Mesendoderm (in vitro differentiated cells): Measurements from ENCODE around the gene MALAT1.

Experiments used
- DNase-seq: peaks from one replicate; pipeline ENCODE4 v3.0.0; 2013
- H2AK5ac ChIP-seq: 2 replicates; pipeline ENCODE4 v1.6.1; 2013; ENCODE audit warnings: low read length, inconsistent platforms
- H2BK120ac ChIP-seq: 2 replicates; pipeline ENCODE4 v1.6.1; 2013; ENCODE audit warnings: low read depth, mild to moderate bottlenecking, low read length, moderate library complexity, mixed read lengths
- H2BK15ac ChIP-seq: replicated peaks from 2 replicates; pipeline ENCODE4 v1.6.1; 2013; ENCODE audit warnings: low read depth, mild to moderate bottlenecking, moderate library complexity
- H2BK5ac ChIP-seq: 2 replicates; pipeline ENCODE4 v1.6.1; 2013; ENCODE audit warnings: low read length, inconsistent platforms
- H3K18ac ChIP-seq: 2 replicates; pipeline ENCODE4 v1.6.1; 2013; ENCODE audit warnings: mild to moderate bottlenecking, low read length, mixed read lengths
- H3K23ac ChIP-seq: one replicate; pipeline ENCODE4 v1.6.1; 2013; ENCODE audit warnings: low read length
- H3K27ac ChIP-seq: 2 replicates; pipeline ENCODE4 v1.5.1; 2013; ENCODE audit warnings: low read depth, mild to moderate bottlenecking, inconsistent platforms, low read length, moderate library complexity
- H3K27me3 ChIP-seq: 2 replicates; pipeline ENCODE4 v1.6.1; 2013; ENCODE audit warnings: low read length, control low read depth, mild to moderate bottlenecking, inconsistent platforms; ENCODE audit not compliant: insufficient read depth, poor library complexity
- H3K36me3 ChIP-seq: 2 replicates; pipeline ENCODE4 v1.6.1; 2013; ENCODE audit warnings: low read length, inconsistent platforms; ENCODE audit not compliant: control insufficient read depth, insufficient read depth
- H3K4ac ChIP-seq: one replicate; pipeline ENCODE4 v1.6.1; 2013; ENCODE audit warnings: low read depth, mild to moderate bottlenecking, low read length, moderate library complexity
- H3K4me1 ChIP-seq: 2 replicates; pipeline ENCODE4 v1.6.1; 2013; ENCODE audit warnings: low read depth, low read length, inconsistent platforms; ENCODE audit not compliant: control insufficient read depth
- H3K4me2 ChIP-seq: 2 replicates; pipeline ENCODE4 v1.6.1; 2013; ENCODE audit warnings: low read length
- H3K4me3 ChIP-seq: 2 replicates; pipeline ENCODE4 v1.5.1; 2013; ENCODE audit warnings: mild to moderate bottlenecking, low read length
- H3K56ac ChIP-seq: one replicate; pipeline ENCODE4 v1.6.1; 2013; ENCODE audit warnings: low read length
- H3K79me1 ChIP-seq: 2 replicates; pipeline ENCODE4 v1.6.1; 2013; ENCODE audit warnings: low read length, inconsistent platforms
- H3K79me2 ChIP-seq: 2 replicates; pipeline ENCODE4 v1.6.1; 2013; ENCODE audit warnings: mild to moderate bottlenecking, low read length; ENCODE audit not compliant: control insufficient read depth, insufficient read depth
- H3K9ac ChIP-seq: 2 replicates; pipeline ENCODE4 v1.6.1; 2013; ENCODE audit warnings: low read length, inconsistent platforms
- H4K5ac ChIP-seq: one replicate; pipeline ENCODE4 v1.6.1; 2013; ENCODE audit warnings: low read length
- H4K8ac ChIP-seq: one replicate; pipeline ENCODE4 v1.6.1; 2013; ENCODE audit warnings: low read depth, mild to moderate bottlenecking, control low read depth, low read length, moderate library complexity
- WGBS: extraction: QIAGEN DNeasy Blood & Tissue Kit; methylation state at CpG from one replicate; pipeline ENCODE4 v1.1.7; 2013; ENCODE audit warnings: low lambda C conversion rate, missing lambda C conversion rate; ENCODE audit not compliant: insufficient coverage; ENCODE audit errors: extremely low coverage; 5-methylcytosine and 5-hydroxymethylcytosine counted together

The MALAT1 gene

GRCh38 chr11:65485920-65486219, 13.0 kb upstream of the MALAT1 start:
- no peak overlapping the region for H3K4me3 ChIP-seq
- WGBS: no CpG with 5 or more reads among the region's 5 CpGs
- no peaks in the 10 kb centered on the region for H3K36me3 ChIP-seq
- no peak overlapping the region for H4K5ac ChIP-seq
- no peaks in the 10 kb centered on the region for H3K79me1 ChIP-seq
- H3K27me3 ChIP-seq: no peaks in the 10 kb centered on the region
- no peak overlapping the region for H3K56ac ChIP-seq
- no peak overlapping the region for H4K8ac ChIP-seq
- no peak overlapping the region for H3K4me2 ChIP-seq
- no peaks in the 10 kb centered on the region for H3K79me2 ChIP-seq
- no peak overlapping the region for H2BK15ac ChIP-seq
- no peak overlapping the region for H3K9ac ChIP-seq
- peak overlapping the region; percentile 40 for H2BK120ac ChIP-seq
- H2BK5ac ChIP-seq: no peak overlapping the region
- H3K18ac ChIP-seq: no peak overlapping the region
- no peak overlapping the region for H3K23ac ChIP-seq
- H2AK5ac ChIP-seq: no peak overlapping the region
- H3K4ac ChIP-seq: peak overlapping the region; percentile 28
- no peak for DNase-seq
- H3K4me1 ChIP-seq: peaks cover 18% of the 10 kb centered on the region
- no peak overlapping the region for H3K27ac ChIP-seq

DNA sequence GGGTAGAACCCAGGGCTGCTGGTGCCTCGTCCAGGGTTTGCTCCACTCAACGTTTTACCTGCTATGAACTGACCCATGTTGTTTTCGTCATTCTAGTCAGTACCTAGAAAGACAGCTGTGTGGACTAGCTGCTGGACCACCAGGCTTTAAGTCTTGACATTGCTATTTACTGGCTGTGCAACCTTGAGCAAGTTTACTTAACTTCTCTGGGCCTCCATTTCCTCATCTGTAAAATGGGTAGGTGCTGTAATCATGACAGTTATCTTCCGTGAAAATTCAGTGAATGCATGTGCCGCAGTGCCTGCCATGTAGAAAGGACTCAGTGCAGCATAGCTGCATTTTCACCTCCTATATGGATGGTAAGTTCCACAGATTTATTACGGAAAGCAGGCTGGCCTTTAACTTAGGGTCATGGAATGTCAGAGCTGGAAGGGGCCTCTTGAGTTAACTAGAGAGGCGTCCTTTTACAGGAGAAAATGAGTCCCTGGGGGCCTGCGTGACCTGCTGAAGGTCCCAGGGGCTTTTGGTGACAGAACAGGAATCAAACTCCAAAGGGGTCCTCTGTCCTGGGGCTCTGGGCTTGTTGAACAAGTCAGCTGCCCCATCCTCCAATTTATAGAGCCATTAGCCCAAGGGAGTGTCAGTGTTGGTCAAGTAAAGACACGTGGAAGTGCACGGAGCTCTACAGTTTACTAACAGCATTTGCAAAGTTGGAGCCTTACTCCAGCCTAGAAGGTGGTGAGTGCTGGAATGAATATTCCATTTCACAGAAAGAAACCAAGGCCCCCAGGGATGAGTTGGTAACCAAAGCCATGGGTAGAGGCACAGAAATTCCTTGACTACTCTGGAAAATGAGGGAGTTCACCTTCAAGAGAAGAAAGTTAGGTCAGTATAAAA, 12.0 kb upstream of the MALAT1 start:
- H3K4me3 ChIP-seq: no peak overlapping the region

DNA sequence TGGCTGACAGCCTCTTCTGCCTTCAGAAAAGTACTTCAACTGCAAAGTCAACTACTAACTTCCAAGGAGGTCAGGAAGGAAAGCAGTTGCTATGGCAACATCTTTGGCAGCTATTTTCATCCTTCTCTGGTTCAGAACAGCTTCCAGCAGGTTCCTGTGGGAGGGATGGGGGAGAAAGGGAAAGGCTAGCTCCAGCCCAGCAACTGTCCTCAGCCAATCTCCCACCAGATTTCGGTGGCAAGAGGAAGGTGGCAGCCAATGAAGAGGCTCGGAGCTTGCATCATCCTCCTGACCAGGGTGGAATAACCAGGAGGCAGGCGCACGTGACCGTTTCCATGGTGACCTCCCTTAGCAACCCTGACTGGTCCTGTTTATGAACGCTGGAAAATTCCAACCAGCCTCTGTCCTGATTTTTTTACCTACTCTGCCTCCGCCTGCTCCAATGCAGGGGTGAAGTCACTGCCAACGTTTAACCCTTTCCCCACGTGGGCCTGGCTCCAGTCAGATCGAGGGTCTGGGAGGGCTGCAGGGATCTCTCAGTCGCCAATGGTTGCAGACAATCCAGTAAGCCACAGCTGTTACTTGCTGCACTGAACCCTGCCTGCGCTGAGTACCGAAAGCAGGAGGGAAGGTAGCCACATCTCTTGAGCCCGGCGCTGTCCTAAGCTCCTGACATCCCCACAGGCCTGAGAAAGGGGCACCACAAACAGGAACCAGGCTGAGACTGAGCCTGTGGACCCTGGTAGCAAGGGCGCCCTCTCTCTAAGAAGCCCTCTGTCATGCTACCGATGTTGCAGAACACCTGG, 11.2 kb upstream of the MALAT1 start:
- H3K4ac ChIP-seq: peak overlapping the region; percentile 95
- no peak overlapping the region for H2BK15ac ChIP-seq
- H3K4me1 ChIP-seq: peaks cover 27% of the 10 kb centered on the region

More for the DNA sequence above, 12.0 kb upstream of the MALAT1 start:
- Histone ChIP-seq H3K9ac (no peak overlapping the region), H2BK120ac (peak overlapping the region; percentile 82), H3K27ac (peak overlapping the region; percentile 47), H2BK15ac (peak overlapping the region; percentile 4), H3K36me3 (no peaks in the 10 kb centered on the region), H2BK5ac (no peak overlapping the region), H3K23ac (no peak overlapping the region), H3K79me1 (no peaks in the 10 kb centered on the region), H3K27me3 (no peaks in the 10 kb centered on the region), H4K5ac (no peak overlapping the region), H3K18ac (peak overlapping the region; percentile 53), H3K4me1 (peaks cover 22% of the 10 kb centered on the region), H4K8ac (no peak overlapping the region), H2AK5ac (peak overlapping the region; percentile 10), H3K4me2 (no peak overlapping the region), H3K56ac (peak overlapping the region; percentile 29), H3K79me2 (no peaks in the 10 kb centered on the region), H3K4ac (peak overlapping the region; percentile 84)
- no peak for DNase-seq
- WGBS: no CpG with 5 or more reads among the region's 10 CpGs

GRCh38 chr11:65488273-65489034, 10.4 kb upstream of the MALAT1 start:
- peak overlapping the region; percentile 72 for H3K27ac ChIP-seq
- H2BK15ac ChIP-seq: no peak overlapping the region
- peak overlapping the region; percentile 1 for H2AK5ac ChIP-seq
- H3K4me2 ChIP-seq: peak overlapping the region; percentile 1
- no peaks in the 10 kb centered on the region for H3K79me1 ChIP-seq
- H3K18ac ChIP-seq: peak overlapping the region; percentile 61
- peak overlapping the region; percentile 7 for H2BK120ac ChIP-seq
- DNase-seq: peak; percentile 75
- no peaks in the 10 kb centered on the region for H3K27me3 ChIP-seq
- no peaks in the 10 kb centered on the region for H3K79me2 ChIP-seq
- H3K36me3 ChIP-seq: no peaks in the 10 kb centered on the region
- H3K4me3 ChIP-seq: no peak overlapping the region
- H3K4ac ChIP-seq: peak overlapping the region; percentile 95
- peak overlapping the region; percentile 79 for H3K56ac ChIP-seq
- peak overlapping the region; percentile 83 for H2BK5ac ChIP-seq
- no CpG with 5 or more reads among the region's 10 CpGs for WGBS
- H3K23ac ChIP-seq: no peak overlapping the region
- peaks cover 30% of the 10 kb centered on the region for H3K4me1 ChIP-seq
- H3K9ac ChIP-seq: peak overlapping the region; percentile 60
- no peak overlapping the region for H4K8ac ChIP-seq
- no peak overlapping the region for H4K5ac ChIP-seq

More for the DNA sequence above, 11.2 kb upstream of the MALAT1 start:
- H4K5ac ChIP-seq: no peak overlapping the region
- no CpG with 5 or more reads among the region's 17 CpGs for WGBS
- peak overlapping the region; percentile 1 for H2AK5ac ChIP-seq
- no peak overlapping the region for H3K23ac ChIP-seq
- no peaks in the 10 kb centered on the region for H3K79me1 ChIP-seq
- DNase-seq: peak; percentile 100
- H3K18ac ChIP-seq: peak overlapping the region; percentile 61
- H3K36me3 ChIP-seq: no peaks in the 10 kb centered on the region
- H3K56ac ChIP-seq: peak overlapping the region; percentile 79
- no peaks in the 10 kb centered on the region for H3K27me3 ChIP-seq
- H2BK5ac ChIP-seq: peak overlapping the region; percentile 83
- H3K27ac ChIP-seq: peak overlapping the region; percentile 72
- peak overlapping the region; percentile 60 for H3K9ac ChIP-seq
- H4K8ac ChIP-seq: no peak overlapping the region
- peak overlapping the region; percentile 7 for H2BK120ac ChIP-seq
- no peak overlapping the region for H3K4me3 ChIP-seq
- H3K79me2 ChIP-seq: no peaks in the 10 kb centered on the region
- H3K4me2 ChIP-seq: peak overlapping the region; percentile 1

GRCh38 chr11:65489035-65489705, 9.7 kb upstream of the MALAT1 start:
- peak overlapping the region; percentile 87 for H3K56ac ChIP-seq
- peaks cover 30% of the 10 kb centered on the region for H3K4me1 ChIP-seq
- peak overlapping the region; percentile 79 for H2AK5ac ChIP-seq
- no peak overlapping the region for H3K23ac ChIP-seq
- H3K18ac ChIP-seq: peak overlapping the region; percentile 65
- no peak overlapping the region for H4K8ac ChIP-seq
- H3K9ac ChIP-seq: peak overlapping the region; percentile 60
- peak overlapping the region; percentile 5 for H3K4me2 ChIP-seq
- H2BK5ac ChIP-seq: peak overlapping the region; percentile 92
- no peak overlapping the region for H4K5ac ChIP-seq
- H3K27me3 ChIP-seq: no peaks in the 10 kb centered on the region
- no peaks in the 10 kb centered on the region for H3K36me3 ChIP-seq
- H3K4ac ChIP-seq: peak overlapping the region; percentile 95
- peak; percentile 99 for DNase-seq
- peak overlapping the region; percentile 72 for H3K27ac ChIP-seq
- H2BK120ac ChIP-seq: peak overlapping the region; percentile 7
- no peak overlapping the region for H3K4me3 ChIP-seq
- no peaks in the 10 kb centered on the region for H3K79me1 ChIP-seq
- no peak overlapping the region for H2BK15ac ChIP-seq
- no CpG with 5 or more reads among the region's 10 CpGs for WGBS
- H3K79me2 ChIP-seq: no peaks in the 10 kb centered on the region
